SK-N-SH treated with all-trans-retinoic acid at 6 μM for 48 hours (cell line): ENCODE results near the gene SRGAP1.

ENCODE experiments used
- ISL1 ChIP-seq: fragments of 250-450 bp; sonication (Bioruptor Pico); IDR thresholded peaks from 2 replicates; pipeline ENCODE4 v2.1.2; 2022; ENCODE audit warnings: mild to moderate bottlenecking, moderate library complexity
- ZC3H10 ChIP-seq: fragments of 250-450 bp; sonication (Bioruptor Pico); IDR thresholded peaks from 2 replicates; pipeline ENCODE4 v1.5.1; 2021; ENCODE audit warnings: mild to moderate bottlenecking, moderate library complexity

DNA sequence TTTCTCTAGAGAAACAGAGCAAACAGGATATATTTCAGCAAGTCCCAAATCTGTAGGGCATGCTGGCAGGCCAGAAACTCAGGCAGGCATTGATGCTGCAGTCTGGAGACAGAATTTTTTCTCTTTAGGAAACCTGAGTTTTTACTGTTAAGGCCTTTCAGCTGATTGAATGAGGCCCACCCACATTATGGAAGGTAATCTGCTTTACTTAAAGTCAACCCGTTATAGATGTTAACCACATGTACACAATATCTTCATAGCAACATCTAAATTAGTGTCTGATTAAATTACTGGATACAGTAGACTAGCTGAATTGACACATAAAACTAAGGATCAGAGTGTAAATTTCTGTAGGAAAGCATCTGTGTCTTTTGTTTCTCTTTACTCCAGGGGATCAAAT lies 65.2 kb downstream of the SRGAP1 start:
- TF ChIP-seq ISL1 = no peak
- no peak for TF ChIP-seq ZC3H10 (CRISPR knock-in tag)
